CD4-positive, alpha-beta memory T cell (primary cell): ENCODE data around the gene SULT1B1. TPM values are rescaled to one million over a fixed set of nuclear protein-coding genes. Genes with fewer than 3 reads are reported as not detected.
A peak's percentile ranks its signal among the peaks of the same experiment; 100 is the strongest.

ENCODE experiments used
- CTCF ChIA-PET: fragments of 350-600 bp; sonication (Branson Sonifier 250); formaldehyde crosslinking; loops from one replicate; lab custom pipeline; 2021; ENCODE audit warnings: inconsistent platforms; ENCODE audit not compliant: partially characterized antibody; lab: Charles Lee
- POLR2A ChIA-PET: fragments of 350-600 bp; sonication (Branson Sonifier 250); formaldehyde crosslinking; loops from one replicate; lab custom pipeline; 2021; ENCODE audit not compliant: partially characterized antibody; lab: Charles Lee
- DNase-seq, 5 donors: peaks; one replicate each; pipeline versions ENCODE4 v3.0.0 to v3.0.0-alpha.2; 2020 to 2022; ENCODE audit warnings: mixed read lengths in 1 of 5
- H3K27ac ChIP-seq: one replicate; pipeline ENCODE4 v1.7.0; 2013; ENCODE audit warnings: low read depth, low read length
- H3K27me3 ChIP-seq: 2 replicates; pipeline ENCODE4 v1.7.0; 2013; ENCODE audit warnings: mild to moderate bottlenecking, low read length, moderate library complexity; ENCODE audit not compliant: insufficient read depth
- H3K36me3 ChIP-seq: 2 replicates; pipeline ENCODE4 v1.7.0; 2013; ENCODE audit warnings: mild to moderate bottlenecking, low read length, moderate library complexity; ENCODE audit not compliant: insufficient read depth
- H3K4me1 ChIP-seq: 2 replicates; pipeline ENCODE4 v1.7.0; 2013; ENCODE audit warnings: mild to moderate bottlenecking, low read length, moderate library complexity; ENCODE audit not compliant: insufficient read depth
- H3K4me3 ChIP-seq, 2 donors: one replicate each; pipeline ENCODE4 v1.7.0; 2013; ENCODE audit warnings: low read length in 2 of 2, mild to moderate bottlenecking in 1 of 2
- H3K9me3 ChIP-seq, 2 donors: one replicate each; pipeline ENCODE4 v1.7.0; 2013; ENCODE audit warnings: low read length in 2 of 2, control low read depth in 1 of 2; ENCODE audit not compliant: control insufficient read depth in 1 of 2
- H3K27ac Mint-ChIP-seq, 7 donors: one replicate each; pipeline ENCODE4 v1.8.0; 2020 to 2021; ENCODE audit warnings: mixed read lengths in 7 of 7, mild to moderate bottlenecking in 6 of 7, inconsistent platforms in 3 of 7, moderate library complexity in 3 of 7
- H3K27me3 Mint-ChIP-seq, 2 donors: one replicate each; pipeline ENCODE4 v1.8.0; 2020 to 2021; ENCODE audit warnings: mixed read lengths in 2 of 2
- H3K36me3 Mint-ChIP-seq, 2 donors: one replicate each; pipeline ENCODE4 v1.8.0; 2020 to 2021; ENCODE audit warnings: mixed read lengths in 2 of 2, inconsistent platforms in 1 of 2, mild to moderate bottlenecking in 1 of 2
- H3K4me1 Mint-ChIP-seq, 4 donors: one replicate each; pipeline ENCODE4 v1.8.0; 2020 to 2021; ENCODE audit warnings: mixed read lengths in 4 of 4, mild to moderate bottlenecking in 1 of 4
- H3K4me3 Mint-ChIP-seq, 8 donors: one replicate each; pipeline ENCODE4 v1.8.0; 2020 to 2021; ENCODE audit warnings: mixed read lengths in 8 of 8, mild to moderate bottlenecking in 7 of 8, moderate library complexity in 6 of 8, inconsistent platforms in 3 of 8
- H3K9me3 Mint-ChIP-seq, 8 donors: one replicate each; pipeline ENCODE4 v1.8.0; 2020 to 2021; ENCODE audit warnings: mixed read lengths in 8 of 8, mild to moderate bottlenecking in 5 of 8, inconsistent platforms in 3 of 8, moderate library complexity in 1 of 8
- intact Hi-C: fragments of 100-400 bp; cut with micrococcal nuclease; formaldehyde crosslinking; loops from one replicate; pipeline ENCODE4 v1.15.1; 2023
- polyA plus RNA-seq, 2 donors: library from polyadenylated mRNA; unstranded; fragments of 300-500 nt; fragmentation: Illumina TruSeq; gene quantifications; one replicate each; pipeline ENCODE4 v1.2.3, GENCODE V29; 2021
- total RNA-seq, 2 experiments: library from RNA; stranded (reverse); gene quantifications; one replicate each; pipeline ENCODE4 v1.2.3, GENCODE V29; 2021

SULT1B1 gene
- total and polyA plus RNA-seq, 4 experiments from 2014 or later = 4.2 to 7.6 (median 5.2) TPM

- no peak overlapping the region for H3K27ac ChIP-seq
- no peaks in the 10 kb centered on the region for H3K27me3 Mint-ChIP-seq
- ChIA-PET POLR2A (no interaction called here), CTCF (interaction anchor here (1.0 kb wide), 1 partner anchor 17 kb away, joined by 3 read pairs; no protein-coding TSS in a partner anchor)
- no peaks in the 10 kb centered on the region for H3K27me3 ChIP-seq
- intact Hi-C loops = no loop called here
- H3K36me3 Mint-ChIP-seq = peaks cover 0 to 7% of the 10 kb centered on the region in 2 donors
- H3K4me3 ChIP-seq = no peak overlapping the region
- no peak overlapping the region for H3K27ac Mint-ChIP-seq
- no peak overlapping the region for H3K4me3 Mint-ChIP-seq
- H3K36me3 ChIP-seq = no peaks in the 10 kb centered on the region
- no peaks in the 10 kb centered on the region for H3K4me1 Mint-ChIP-seq
- H3K9me3 ChIP-seq = no peaks in the 10 kb centered on the region
- H3K9me3 Mint-ChIP-seq = peaks cover 0 to 10% (median 2%) of the 10 kb centered on the region in 8 donors
- no peaks in the 10 kb centered on the region for H3K4me1 ChIP-seq
- DNase-seq = no peak
Observed at GRCh38 chr4:69707807-69708206, 52.6 kb downstream of the SULT1B1 start.

GRCh38 chr4:69702201-69702600 is 58.2 kb downstream of the SULT1B1 start:
- Mint-ChIP-seq H3K27ac (no peak overlapping the region), H3K36me3 (no peaks in the 10 kb centered on the region), H3K4me3 (no peak overlapping the region), H3K4me1 (no peaks in the 10 kb centered on the region), H3K9me3 (peaks cover 0 to 17% (median 8%) of the 10 kb centered on the region in 8 donors), H3K27me3 (no peaks in the 10 kb centered on the region)
- Histone ChIP-seq H3K36me3 (no peaks in the 10 kb centered on the region), H3K4me1 (no peaks in the 10 kb centered on the region), H3K4me3 (no peak overlapping the region), H3K9me3 (no peaks in the 10 kb centered on the region), H3K27ac (no peak overlapping the region), H3K27me3 (no peaks in the 10 kb centered on the region)
- intact Hi-C loops = no loop called here
- ChIA-PET CTCF (interaction anchor here (1.1 kb wide), 1 partner anchor 9 kb away, joined by 3 read pairs; no protein-coding TSS in a partner anchor), POLR2A (no interaction called here)
- no peak for DNase-seq

- CTCF ChIA-PET = interaction anchor here (1.1 kb wide), 1 partner anchor 9 kb away, joined by 3 read pairs; no protein-coding TSS in a partner anchor
- Histone ChIP-seq H3K4me3 (no peak overlapping the region), H3K27me3 (no peaks in the 10 kb centered on the region)
Observed at GRCh38 chr4:69701696-69702095, 58.7 kb downstream of the SULT1B1 start.

GRCh38 chr4:69697536-69698242 is 62.7 kb downstream of the SULT1B1 start:
- H3K4me3 Mint-ChIP-seq = no peak overlapping the region
- no peaks in the 10 kb centered on the region for H3K27me3 Mint-ChIP-seq

More at GRCh38 chr4:69701696-69702095, 58.7 kb downstream of the SULT1B1 start:
- no peaks in the 10 kb centered on the region for H3K4me1 Mint-ChIP-seq
- intact Hi-C loops = no loop called here
- Histone ChIP-seq H3K36me3 (no peaks in the 10 kb centered on the region), H3K9me3 (no peaks in the 10 kb centered on the region), H3K4me1 (no peaks in the 10 kb centered on the region), H3K27ac (no peak overlapping the region)
- DNase-seq = no peak
- POLR2A ChIA-PET = no interaction called here
- H3K9me3 Mint-ChIP-seq = peaks cover 0 to 18% (median 8%) of the 10 kb centered on the region in 8 donors
- no peak overlapping the region for H3K4me3 Mint-ChIP-seq
- no peaks in the 10 kb centered on the region for H3K36me3 Mint-ChIP-seq
- no peaks in the 10 kb centered on the region for H3K27me3 Mint-ChIP-seq
- no peak overlapping the region for H3K27ac Mint-ChIP-seq

GRCh38 chr4:69689599-69689998 is 70.8 kb downstream of the SULT1B1 start:
- H3K27me3 ChIP-seq = no peaks in the 10 kb centered on the region
- peak in 4 of 5 donors; percentile 12 to 38 (median 33) for DNase-seq
- Mint-ChIP-seq H3K36me3 (no peaks in the 10 kb centered on the region), H3K27ac (no peak overlapping the region), H3K4me3 (peak overlapping the region in 3 of 8 donors; percentile 34 to 58 (median 45)), H3K27me3 (no peaks in the 10 kb centered on the region), H3K9me3 (peaks cover 0 to 5% (median 0%) of the 10 kb centered on the region in 8 donors), H3K4me1 (peaks cover 0 to 5% (median 3%) of the 10 kb centered on the region in 4 donors)
- ChIA-PET CTCF (interaction anchor here (0.8 to 2.2 kb wide), 3 partner anchors 134 to 191 kb away, joined by 3 to 27 read pairs (median 12); no protein-coding TSS in a partner anchor), POLR2A (no interaction called here)
- no peak overlapping the region for H3K27ac ChIP-seq
- H3K4me3 ChIP-seq = no peak overlapping the region
- H3K36me3 ChIP-seq = no peaks in the 10 kb centered on the region
- intact Hi-C loops = loop anchor here (1.0 kb wide), 3 partner anchors 134 to 816 kb away; no protein-coding TSS in a partner anchor
- no peaks in the 10 kb centered on the region for H3K4me1 ChIP-seq
- H3K9me3 ChIP-seq = no peaks in the 10 kb centered on the region

More at GRCh38 chr4:69697536-69698242, 62.7 kb downstream of the SULT1B1 start:
- Mint-ChIP-seq H3K36me3 (no peaks in the 10 kb centered on the region), H3K27ac (no peak overlapping the region), H3K9me3 (peaks cover 0 to 18% (median 11%) of the 10 kb centered on the region in 8 donors), H3K4me1 (no peaks in the 10 kb centered on the region)
- no peak for DNase-seq
- Histone ChIP-seq H3K27me3 (no peaks in the 10 kb centered on the region), H3K36me3 (no peaks in the 10 kb centered on the region), H3K27ac (no peak overlapping the region), H3K4me3 (no peak overlapping the region), H3K4me1 (no peaks in the 10 kb centered on the region), H3K9me3 (no peaks in the 10 kb centered on the region)
- ChIA-PET POLR2A (no interaction called here), CTCF (interaction anchor here (2.2 kb wide), 1 partner anchor 127 kb away, joined by 7 read pairs; no protein-coding TSS in a partner anchor)
- intact Hi-C loops = loop anchor here (1.0 kb wide), 1 partner anchor 20 kb away; no protein-coding TSS in a partner anchor

- intact Hi-C loops = no loop called here
Observed at GRCh38 chr4:69684804-69685203, 75.6 kb downstream of the SULT1B1 start.

More at GRCh38 chr4:69684804-69685203, 75.6 kb downstream of the SULT1B1 start:
- H3K9me3 ChIP-seq = no peaks in the 10 kb centered on the region
- H3K36me3 ChIP-seq = no peaks in the 10 kb centered on the region
- H3K4me1 ChIP-seq = no peaks in the 10 kb centered on the region
- Mint-ChIP-seq H3K27ac (no peak overlapping the region), H3K4me3 (no peak overlapping the region), H3K36me3 (no peaks in the 10 kb centered on the region), H3K9me3 (peaks cover 0 to 2% (median 0%) of the 10 kb centered on the region in 8 donors), H3K27me3 (no peaks in the 10 kb centered on the region), H3K4me1 (peaks cover 0 to 4% (median 3%) of the 10 kb centered on the region in 4 donors)
- no peak overlapping the region for H3K27ac ChIP-seq
- no peak for DNase-seq
- ChIA-PET CTCF (interaction anchor here (1.0 kb wide), 1 partner anchor 138 kb away, joined by 3 read pairs; no protein-coding TSS in a partner anchor), POLR2A (no interaction called here)
- H3K4me3 ChIP-seq = no peak overlapping the region
- H3K27me3 ChIP-seq = no peaks in the 10 kb centered on the region
